ENCODE measurements around the gene RAB18.
A peak's percentile ranks its signal among the peaks of the same experiment; 100 is the strongest.
"Not testable (repeated sequence)": the region's sequence is repeated elsewhere in the genome, so short reads cannot be mapped to it uniquely, and the experiment has no call there.

The RAB18 gene

DNA sequence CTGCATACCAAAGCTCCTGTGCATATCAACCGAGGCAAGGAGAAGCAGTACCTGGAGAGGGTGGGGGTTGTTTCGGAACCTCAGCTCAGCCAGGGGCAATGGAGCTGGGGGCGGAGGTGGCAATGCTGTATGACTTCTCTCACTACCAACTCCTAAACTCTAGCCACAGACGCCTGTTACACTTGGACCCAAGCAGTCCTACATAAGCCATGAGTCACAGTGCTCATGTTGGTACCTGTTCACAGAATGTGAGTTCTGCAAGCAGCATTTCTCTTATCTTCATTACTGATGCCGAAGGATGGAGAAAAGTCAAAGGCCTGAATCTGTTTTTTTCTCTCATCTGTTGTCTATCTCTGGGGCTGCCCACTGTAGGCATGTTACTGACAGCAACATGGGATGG, 3.2 kb upstream of the RAB18 start:
- Histone ChIP-seq H3K4me3 (ENCODE audit: low read length, poor library complexity, severe bottlenecking) (no peak overlapping the region), H3K36me3 (ENCODE audit: insufficient read depth, low read length) (no peaks in the 10 kb centered on the region), H3K79me2 (ENCODE audit: insufficient read depth, low read length) (peaks cover 16% of the 10 kb centered on the region), H4K20me1 (ENCODE audit: insufficient read depth, low read length, poor library complexity, severe bottlenecking) (peaks cover 15% of the 10 kb centered on the region), H3K9me3 (ENCODE audit: insufficient read depth, low read depth, low read length) (no peaks in the 10 kb centered on the region), H3F3A (ENCODE audit: low read depth) (no peaks in the 10 kb centered on the region), H3K9ac (ENCODE audit: low read depth, low read length, poor library complexity, severe bottlenecking) (no peak overlapping the region), H3K4me1 (ENCODE audit: insufficient read depth, low read length, poor library complexity, severe bottlenecking) (peaks cover 7% of the 10 kb centered on the region), H3K27me3 (ENCODE audit: insufficient read depth, low read length, poor library complexity, severe bottlenecking) (peaks cover 39% of the 10 kb centered on the region), H3K4me2 (ENCODE audit: low read depth, low read length, poor library complexity, severe bottlenecking) (no peak overlapping the region), H2AFZ (ENCODE audit: low read length) (no peak overlapping the region), H3K9me2 (replicated peaks; ENCODE audit: low read depth, low read length) (no peaks in the 10 kb centered on the region)
- TF ChIP-seq EZH2phosphoT487 (IDR thresholded peaks at IDR 0.05; ENCODE audit: borderline replicate concordance): no peak
- TF ChIP-seq, protein P1, sequence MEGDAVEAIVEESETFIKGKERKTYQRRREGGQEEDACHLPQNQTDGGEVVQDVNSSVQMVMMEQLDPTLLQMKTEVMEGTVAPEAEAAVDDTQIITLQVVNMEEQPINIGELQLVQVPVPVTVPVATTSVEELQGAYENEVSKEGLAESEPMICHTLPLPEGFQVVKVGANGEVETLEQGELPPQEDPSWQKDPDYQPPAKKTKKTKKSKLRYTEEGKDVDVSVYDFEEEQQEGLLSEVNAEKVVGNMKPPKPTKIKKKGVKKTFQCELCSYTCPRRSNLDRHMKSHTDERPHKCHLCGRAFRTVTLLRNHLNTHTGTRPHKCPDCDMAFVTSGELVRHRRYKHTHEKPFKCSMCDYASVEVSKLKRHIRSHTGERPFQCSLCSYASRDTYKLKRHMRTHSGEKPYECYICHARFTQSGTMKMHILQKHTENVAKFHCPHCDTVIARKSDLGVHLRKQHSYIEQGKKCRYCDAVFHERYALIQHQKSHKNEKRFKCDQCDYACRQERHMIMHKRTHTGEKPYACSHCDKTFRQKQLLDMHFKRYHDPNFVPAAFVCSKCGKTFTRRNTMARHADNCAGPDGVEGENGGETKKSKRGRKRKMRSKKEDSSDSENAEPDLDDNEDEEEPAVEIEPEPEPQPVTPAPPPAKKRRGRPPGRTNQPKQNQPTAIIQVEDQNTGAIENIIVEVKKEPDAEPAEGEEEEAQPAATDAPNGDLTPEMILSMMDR (conservative IDR thresholded peaks at IDR 0.05; ENCODE audit: low read length): no peak

GRCh38 chr10:27503498-27504006, 552 bp upstream of the RAB18 start:
- Histone ChIP-seq H3K4me1 (ENCODE audit: insufficient read depth, low read length, poor library complexity, severe bottlenecking) (peaks cover 25% of the 10 kb centered on the region), H3K9me3 (ENCODE audit: insufficient read depth, low read depth, low read length) (no peaks in the 10 kb centered on the region), H4K20me1 (ENCODE audit: insufficient read depth, low read length, poor library complexity, severe bottlenecking) (peaks cover 41% of the 10 kb centered on the region), H3K9me2 (replicated peaks; ENCODE audit: low read depth, low read length) (no peaks in the 10 kb centered on the region), H2AFZ (ENCODE audit: low read length) (peak overlapping the region; percentile 86), H3K36me3 (ENCODE audit: insufficient read depth, low read length) (no peaks in the 10 kb centered on the region), H3K4me2 (ENCODE audit: low read depth, low read length, poor library complexity, severe bottlenecking) (peak overlapping the region; percentile 72), H3K27me3 (ENCODE audit: insufficient read depth, low read length, poor library complexity, severe bottlenecking) (peaks cover 29% of the 10 kb centered on the region), H3K9ac (ENCODE audit: low read depth, low read length, poor library complexity, severe bottlenecking) (peak overlapping the region; percentile 54), H3F3A (ENCODE audit: low read depth) (no peaks in the 10 kb centered on the region), H3K4me3 (ENCODE audit: low read length, poor library complexity, severe bottlenecking) (peak overlapping the region; percentile 95), H3K79me2 (ENCODE audit: insufficient read depth, low read length) (peaks cover 43% of the 10 kb centered on the region)
- TF ChIP-seq, protein P1 (conservative IDR thresholded peaks at IDR 0.05; ENCODE audit: low read length): no peak
- TF ChIP-seq EZH2phosphoT487 (IDR thresholded peaks at IDR 0.05; ENCODE audit: borderline replicate concordance): no peak

DNA sequence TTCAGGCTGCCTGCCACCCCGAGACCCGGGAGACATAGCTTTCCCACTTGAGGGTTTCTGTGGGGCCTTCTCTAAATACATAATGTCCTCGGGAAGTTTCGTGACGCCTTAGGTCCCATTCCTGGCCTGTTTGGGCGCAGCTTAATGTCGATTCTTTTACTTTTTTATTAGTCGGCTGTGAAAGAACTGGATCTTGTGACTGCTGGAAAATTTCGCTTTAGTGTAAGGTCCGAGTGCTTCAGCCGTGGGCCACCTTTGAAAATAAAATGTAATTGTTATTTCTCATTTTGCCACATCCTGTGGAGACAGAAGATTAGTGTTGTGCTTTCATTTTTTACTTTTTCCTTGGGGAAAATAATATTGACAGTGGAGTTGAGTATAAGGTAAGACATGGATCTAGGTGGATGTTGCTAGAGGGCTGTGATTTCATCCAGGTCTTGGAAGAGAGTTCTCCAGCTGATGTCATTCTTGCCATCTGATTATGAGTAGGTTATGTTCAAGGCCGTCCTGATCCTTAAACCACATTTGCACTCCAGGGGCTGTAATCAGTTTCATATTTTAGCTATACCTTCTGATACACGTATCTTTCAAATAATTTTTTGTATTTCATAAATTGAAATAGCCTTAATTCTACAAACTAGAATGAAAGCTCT, 830 bp downstream of the RAB18 start:
- Histone ChIP-seq H2AFZ (ENCODE audit: low read length) (peak overlapping the region; percentile 38), H3K27me3 (ENCODE audit: insufficient read depth, low read length, poor library complexity, severe bottlenecking) (peaks cover 29% of the 10 kb centered on the region), H3K79me2 (ENCODE audit: insufficient read depth, low read length) (peaks cover 57% of the 10 kb centered on the region)

DNA sequence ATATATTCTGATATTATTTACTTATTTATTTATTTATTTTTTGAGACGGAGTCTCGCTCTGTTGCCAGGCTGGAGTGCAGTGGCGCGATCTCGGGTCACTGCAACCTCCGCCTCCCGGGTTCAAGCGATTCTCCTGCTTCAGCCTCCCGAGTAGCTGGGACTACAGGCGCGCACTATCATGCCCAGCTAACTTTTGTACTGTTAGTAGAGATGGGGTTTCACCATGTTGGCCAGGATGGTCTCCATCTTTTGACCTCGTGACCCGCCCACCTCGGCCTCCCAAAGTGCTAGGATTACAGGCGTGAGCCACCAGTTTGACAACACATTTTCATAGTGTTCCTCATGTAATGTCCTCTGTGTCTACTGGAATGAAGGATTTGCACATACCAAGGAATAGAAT, 1.4 kb downstream of the RAB18 start:
- Histone ChIP-seq H3K27me3 (ENCODE audit: insufficient read depth, low read length, poor library complexity, severe bottlenecking) (peaks cover 27% of the 10 kb centered on the region), H3K4me2 (ENCODE audit: low read depth, low read length, poor library complexity, severe bottlenecking) (peak overlapping the region; percentile 98), H4K20me1 (ENCODE audit: insufficient read depth, low read length, poor library complexity, severe bottlenecking) (peaks cover 57% of the 10 kb centered on the region), H3K9ac (ENCODE audit: low read depth, low read length, poor library complexity, severe bottlenecking) (peak overlapping the region; percentile 60), H3K4me1 (ENCODE audit: insufficient read depth, low read length, poor library complexity, severe bottlenecking) (peaks cover 40% of the 10 kb centered on the region), H3K4me3 (ENCODE audit: low read length, poor library complexity, severe bottlenecking) (peak overlapping the region; percentile 95), H3K79me2 (ENCODE audit: insufficient read depth, low read length) (peaks cover 63% of the 10 kb centered on the region)
- H2AFZ ChIP-seq (ENCODE audit: low read length); H3K9me3 ChIP-seq (ENCODE audit: insufficient read depth, low read depth, low read length); H3K36me3 ChIP-seq (ENCODE audit: insufficient read depth, low read length); H3F3A ChIP-seq (ENCODE audit: low read depth); H3K9me2 ChIP-seq (replicated peaks; ENCODE audit: low read depth, low read length): not testable (repeated sequence)

More for the DNA sequence above, 830 bp downstream of the RAB18 start:
- H3K4me3 ChIP-seq (ENCODE audit: low read length, poor library complexity, severe bottlenecking): peak overlapping the region; percentile 95
- no peaks in the 10 kb centered on the region for H3F3A ChIP-seq (ENCODE audit: low read depth)
- no peaks in the 10 kb centered on the region for H3K36me3 ChIP-seq (ENCODE audit: insufficient read depth, low read length)
- peak overlapping the region; percentile 95 for H3K9ac ChIP-seq (ENCODE audit: low read depth, low read length, poor library complexity, severe bottlenecking)
- peak overlapping the region; percentile 98 for H3K4me2 ChIP-seq (ENCODE audit: low read depth, low read length, poor library complexity, severe bottlenecking)
- H3K4me1 ChIP-seq (ENCODE audit: insufficient read depth, low read length, poor library complexity, severe bottlenecking): peaks cover 39% of the 10 kb centered on the region
- no peaks in the 10 kb centered on the region for H3K9me2 ChIP-seq (replicated peaks; ENCODE audit: low read depth, low read length)
- H4K20me1 ChIP-seq (ENCODE audit: insufficient read depth, low read length, poor library complexity, severe bottlenecking): peaks cover 54% of the 10 kb centered on the region
- no peaks in the 10 kb centered on the region for H3K9me3 ChIP-seq (ENCODE audit: insufficient read depth, low read depth, low read length)
- TF ChIP-seq EZH2phosphoT487 (IDR thresholded peaks at IDR 0.05; ENCODE audit: borderline replicate concordance): no peak
- TF ChIP-seq, protein P1 (conservative IDR thresholded peaks at IDR 0.05; ENCODE audit: low read length): no peak
